K562 (cell line): Measurements from ENCODE around the gene SLC24A1. TPM values are rescaled to one million over a fixed set of nuclear protein-coding genes. Genes with fewer than 3 reads are reported as not detected.

Experiments
- ATAC-seq: fragments of 200-7000 bp; cut with Tn5 transposase; 3 replicates; pipeline ENCODE4 v1.9.1; 2020; ENCODE audit warnings: moderate library complexity
- BruUV-seq: library from RNA; stranded (reverse); fragments of 400-500 nt; replicated peaks from 2 replicates; lab custom pipeline; 2021; lab: Mats Ljungman, UMichigan
- CTCF ChIA-PET: fragments of 300-600 bp; formaldehyde crosslinking; extraction: SDS; loops from one replicate; lab custom pipeline; 2021; ENCODE audit warnings: low intra/inter-chr PET ratio; lab: Yijun Ruan, JAX
- POLR2A ChIA-PET: fragments of 300-600, 350-650 bp; sonication (Branson Sonifier 250); formaldehyde crosslinking; extraction: SDS; loops from one replicate; lab custom pipeline; 2021; ENCODE audit warnings: antibody characterized with exemption, inconsistent platforms; lab: Yijun Ruan, JAX
- DNase-seq, 4 experiments: peaks; one replicate each; pipeline versions ENCODE4 v3.0.0 to v3.0.0-alpha.2; 2011 to 2018; ENCODE audit warnings: low spot score in 3 of 4, mixed read lengths in 3 of 4; ENCODE audit errors: extremely low read depth in 1 of 4
- FAIRE-seq: peaks from 2 replicates; lab custom pipeline; 2011; peaks lifted over from hg19 to GRCh38; lab: Jason Lieb, UNC
- H2AFZ ChIP-seq: 2 replicates; pipeline ENCODE4 v1.6.0; 2011; ENCODE audit warnings: low read depth, low read length, control low read depth, inconsistent platforms
- H3K27ac ChIP-seq: fragments of 200-600 bp; 3 replicates; pipeline ENCODE4 v1.8.0; 2011; ENCODE audit warnings: low read depth, mild to moderate bottlenecking, control low read depth, inconsistent platforms, low read length, moderate library complexity, mixed read lengths; ENCODE audit errors: extremely low read depth
- H3K27me3 ChIP-seq, 2 experiments: fragments of 300-600 bp in 1 of 2; 2 replicates in 1 of 2; 3 replicates in 1 of 2; pipeline versions ENCODE4 v1.6.0 to v1.8.0; 2011; ENCODE audit warnings: inconsistent platforms in 2 of 2, low read length in 2 of 2, mild to moderate bottlenecking in 1 of 2, mixed read lengths in 1 of 2, moderate library complexity in 1 of 2; ENCODE audit not compliant: control insufficient read depth in 2 of 2, insufficient read depth in 2 of 2
- H3K36me3 ChIP-seq: fragments of 300-600 bp; 3 replicates; pipeline ENCODE4 v1.8.0; 2011; ENCODE audit warnings: mild to moderate bottlenecking, low read length, inconsistent platforms; ENCODE audit not compliant: control insufficient read depth, insufficient read depth
- H3K4me1 ChIP-seq, 2 experiments: fragments of 200-600 bp in 1 of 2; replicated peaks in 1 of 2; 2 replicates in 1 of 2; 3 replicates in 1 of 2; pipeline versions ENCODE4 v1.5.1 to v1.8.0; 2011; ENCODE audit warnings: inconsistent platforms in 2 of 2, low read length in 2 of 2, mild to moderate bottlenecking in 1 of 2, mixed read lengths in 1 of 2, moderate library complexity in 1 of 2; ENCODE audit not compliant: control insufficient read depth in 2 of 2, insufficient read depth in 2 of 2
- H3K4me2 ChIP-seq: 2 replicates; pipeline ENCODE4 v1.6.1; 2011; ENCODE audit warnings: low read length, control low read depth, inconsistent platforms, mixed read lengths; ENCODE audit not compliant: insufficient read depth
- H3K4me3 ChIP-seq: fragments of 200-600 bp; sonication (generic), shearing (Covaris generic); 2 replicates; pipeline ENCODE4 v1.5.1; 2016; ENCODE audit warnings: control low read depth, inconsistent platforms
- H3K79me2 ChIP-seq: fragments of 200-600 bp; 3 replicates; pipeline ENCODE4 v1.8.0; 2011; ENCODE audit warnings: low read length, inconsistent platforms; ENCODE audit not compliant: control insufficient read depth, insufficient read depth
- H3K9ac ChIP-seq, 2 experiments: 2 replicates each; pipeline versions ENCODE4 v1.6.0 to v1.6.1; 2011; ENCODE audit warnings: low read depth in 2 of 2, low read length in 2 of 2, control low read depth in 1 of 2, inconsistent platforms in 1 of 2, mild to moderate bottlenecking in 1 of 2, mixed read lengths in 1 of 2; ENCODE audit not compliant: insufficient read depth in 1 of 2
- H3K9me1 ChIP-seq: one replicate; pipeline ENCODE4 v1.6.0; 2011; ENCODE audit warnings: inconsistent platforms, mild to moderate bottlenecking, low read length, moderate library complexity; ENCODE audit not compliant: control insufficient read depth, insufficient read depth
- H3K9me3 ChIP-seq: replicated peaks from 2 replicates; pipeline ENCODE4 v1.5.1; 2011; ENCODE audit warnings: low read depth, low read length, inconsistent platforms; ENCODE audit not compliant: control insufficient read depth, insufficient read depth
- H4K20me1 ChIP-seq: replicated peaks from 2 replicates; pipeline ENCODE4 v1.6.1; 2011; ENCODE audit warnings: low read length, inconsistent platforms, mixed read lengths; ENCODE audit not compliant: control insufficient read depth, insufficient read depth
- ARID2 ChIP-seq: fragments of 450-650 bp; IDR thresholded peaks from 2 replicates; pipeline ENCODE4 v1.6.1; 2017; ENCODE audit warnings: antibody characterized with exemption, mild to moderate bottlenecking
- C11orf30 ChIP-seq: fragments of 450-650 bp; IDR thresholded peaks from 2 replicates; pipeline ENCODE4 v1.6.1; 2016; ENCODE audit warnings: low read depth, mild to moderate bottlenecking
- ESRRB ChIP-seq: fragments of 250-450 bp; sonication (Bioruptor Pico); IDR thresholded peaks from 2 replicates; pipeline ENCODE4 v1.5.0; 2020; ENCODE audit warnings: mild to moderate bottlenecking, moderate library complexity, borderline replicate concordance
- FOXA1 ChIP-seq: fragments of 450-650 bp; IDR thresholded peaks from 2 replicates; pipeline ENCODE4 v1.6.1; 2016; ENCODE audit warnings: mild to moderate bottlenecking, borderline replicate concordance
- FOXK1 ChIP-seq: sonication (generic); formaldehyde crosslinking; IDR thresholded peaks from 2 replicates; pipeline ENCODE4 v1.8.0; 2022; ENCODE audit warnings: missing genetic modification reagents, mild to moderate bottlenecking, borderline replicate concordance
- KAT2B ChIP-seq: IDR thresholded peaks from one replicate; pipeline ENCODE4 v1.6.1; 2012; ENCODE audit warnings: low read depth, mild to moderate bottlenecking, control low read depth, inconsistent platforms, low read length, moderate library complexity
- KLF10 ChIP-seq: fragments of 250-450 bp; sonication (Bioruptor Pico); IDR thresholded peaks from 2 replicates; pipeline ENCODE4 v1.6.1; 2021; ENCODE audit warnings: matching md5 sums
- MAFK ChIP-seq: IDR thresholded peaks from 2 replicates; pipeline ENCODE4 v1.6.1; 2011; ENCODE audit warnings: low read length, improper control_type of control experiment
- POLR2H ChIP-seq: IDR thresholded peaks from 2 replicates; pipeline ENCODE4 v1.6.1; 2016; ENCODE audit warnings: missing genetic modification characterization, low read depth, mild to moderate bottlenecking, control low read depth, missing compliant biosample characterization, moderate library complexity
- ZNF586 ChIP-seq: fragments of 450-650 bp; formaldehyde crosslinking; conservative IDR thresholded peaks from 2 replicates; pipeline ENCODE4 v1.4.0; 2020; ENCODE audit warnings: mild to moderate bottlenecking, moderate library complexity
- WGBS: fragments of 100-300 bp; shearing (Covaris generic); methylation state at CpG from one replicate; pipeline ENCODE4 v1.1.6; 2016; ENCODE audit warnings: low coverage, mixed read lengths; ENCODE audit not compliant: insufficient coverage; ENCODE audit errors: missing lambda C conversion rate; 5-methylcytosine and 5-hydroxymethylcytosine counted together
- in situ Hi-C: fragments of 300-500 bp; cut with MboI; formaldehyde crosslinking; loops from 4 replicates; pipeline ENCODE4 v1.15.0; 2018; ENCODE audit warnings: inconsistent platforms, mixed read lengths
- intact Hi-C: fragments of 100-400 bp; cut with micrococcal nuclease; formaldehyde crosslinking; loops from 2 replicates; pipeline ENCODE4 v1.14.2; 2022
- polyA plus RNA-seq, 8 experiments: library from polyadenylated mRNA; depleted of rRNA in 4 of 8; stranded (reverse) in 5 of 8; unstranded in 3 of 8; fragments of >200 nt; fragmentation: Nextera tagmentation in 2 of 8; fragmentation: Illumina TruSeq in 1 of 8; extraction: Ambion mirVana in 2 of 8; extraction: Trizol in 1 of 8; gene quantifications; 2 replicates each; pipeline versions ENCODE4 v1.2.1 to v1.2.3, GENCODE V29; 2011 to 2014; ENCODE audit warnings: inconsistent platforms in 1 of 8, missing spikeins in 1 of 8
- total RNA-seq, 7 experiments: library from RNA; depleted of rRNA in 6 of 7; stranded (reverse); fragments of >200 nt in 6 of 7; fragmentation: Illumina TruSeq in 2 of 7; extraction: Trizol in 2 of 7; gene quantifications; 2 replicates each; pipeline versions ENCODE4 v1.2.1 to v1.2.3, GENCODE V29; 2011 to 2021; ENCODE audit warnings: low replicate concordance in 1 of 7
- TF ChIP-seq, protein P1 (sequence below): sonication (generic); formaldehyde crosslinking; IDR thresholded peaks from 2 replicates; pipeline ENCODE4 v1.8.1; 2022; ENCODE audit warnings: missing genetic modification reagents
- TF ChIP-seq, protein P2 (sequence below): fragments of 450-650 bp; formaldehyde crosslinking; IDR thresholded peaks from 2 replicates; pipeline ENCODE4 v1.4.0; 2020; ENCODE audit warnings: mild to moderate bottlenecking, moderate library complexity
- TF ChIP-seq, protein P3 (sequence below): IDR thresholded peaks from 2 replicates; pipeline ENCODE4 v1.6.1; 2016; ENCODE audit warnings: missing genetic modification characterization, missing compliant biosample characterization
- TF ChIP-seq, protein P4 (sequence below): fragments of 450-650 bp; IDR thresholded peaks from 2 replicates; pipeline ENCODE4 v1.6.1; 2014; ENCODE audit warnings: low read depth, mild to moderate bottlenecking, moderate library complexity, borderline replicate concordance
- TF ChIP-seq, protein P5 (sequence below): fragments of 250-450 bp; sonication (Bioruptor Pico); IDR thresholded peaks from 2 replicates; pipeline ENCODE4 v1.4.0; 2020; ENCODE audit warnings: mild to moderate bottlenecking, moderate library complexity, borderline replicate concordance

The SLC24A1 gene
- total and polyA plus RNA-seq, 9 of the 15 experiments (the other 6 are each of a cell fraction or from before 2014, with no cell fraction given), result 3.1 to 8.2 (median 5.5) TPM

DNA sequence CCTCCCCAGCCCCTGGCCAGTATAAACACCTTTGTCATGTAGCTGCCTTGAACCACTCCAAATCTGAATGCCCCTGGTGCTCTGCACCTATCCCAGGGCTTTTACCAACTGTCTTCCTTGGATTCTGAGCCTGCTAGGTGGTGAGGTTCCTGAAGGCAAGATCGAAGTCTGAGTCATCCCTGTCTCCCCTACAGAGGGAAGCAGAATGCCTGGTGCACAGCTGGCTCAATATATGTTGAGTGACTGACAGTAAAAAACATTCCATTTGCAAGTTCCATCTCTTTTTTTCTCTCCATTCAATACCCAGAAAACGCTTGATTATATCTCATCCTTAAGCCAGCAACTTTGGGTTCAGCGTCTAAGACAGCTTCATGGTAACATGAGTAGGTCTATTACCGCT is 24.7 kb downstream of the SLC24A1 start:
- BruUV-seq, result no TSS peak
- no peaks in the 10 kb centered on the region for H3K27me3 ChIP-seq
- H3K9me3 ChIP-seq, result no peaks in the 10 kb centered on the region
- no peaks in the 10 kb centered on the region for H3K36me3 ChIP-seq
- H3K79me2 ChIP-seq, result no peaks in the 10 kb centered on the region
- H3K4me2 ChIP-seq, result no peak overlapping the region
- WGBS, result 56% methylated on average over 4 of the region's 4 CpGs
- H2AFZ ChIP-seq, result no peak overlapping the region
- ChIA-PET POLR2A (no interaction called here), CTCF (no interaction called here)
- H3K4me3 ChIP-seq, result no peak overlapping the region
- no peak overlapping the region for H3K9ac ChIP-seq
- no peak overlapping the region for H3K27ac ChIP-seq
- no peaks in the 10 kb centered on the region for H4K20me1 ChIP-seq
- no peaks in the 10 kb centered on the region for H3K4me1 ChIP-seq
- no peak for DNase-seq
- intact Hi-C loops, result no loop called here
- no peak for ATAC-seq
- FAIRE-seq, result no peak
- H3K9me1 ChIP-seq, result no peaks in the 10 kb centered on the region
- in situ Hi-C loops, result loop anchor here (25.0 kb wide), 1 partner anchor 216 kb away; the partner anchor contains the start of gene RAB11A
- TF ChIP-seq, protein P1, sequence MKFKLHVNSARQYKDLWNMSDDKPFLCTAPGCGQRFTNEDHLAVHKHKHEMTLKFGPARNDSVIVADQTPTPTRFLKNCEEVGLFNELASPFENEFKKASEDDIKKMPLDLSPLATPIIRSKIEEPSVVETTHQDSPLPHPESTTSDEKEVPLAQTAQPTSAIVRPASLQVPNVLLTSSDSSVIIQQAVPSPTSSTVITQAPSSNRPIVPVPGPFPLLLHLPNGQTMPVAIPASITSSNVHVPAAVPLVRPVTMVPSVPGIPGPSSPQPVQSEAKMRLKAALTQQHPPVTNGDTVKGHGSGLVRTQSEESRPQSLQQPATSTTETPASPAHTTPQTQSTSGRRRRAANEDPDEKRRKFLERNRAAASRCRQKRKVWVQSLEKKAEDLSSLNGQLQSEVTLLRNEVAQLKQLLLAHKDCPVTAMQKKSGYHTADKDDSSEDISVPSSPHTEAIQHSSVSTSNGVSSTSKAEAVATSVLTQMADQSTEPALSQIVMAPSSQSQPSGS (CRISPR knock-in tag), result no peak
- TF ChIP-seq C11orf30 (no peak), MAFK (no peak), ARID2 (no peak), FOXK1 (CRISPR knock-in tag) (no peak), ZNF586 (CRISPR knock-in tag) (no peak), KAT2B (no peak), ESRRB (no peak), KLF10 (CRISPR knock-in tag) (no peak), FOXA1 (no peak), POLR2H (tag) (no peak)
- TF ChIP-seq, protein P2, sequence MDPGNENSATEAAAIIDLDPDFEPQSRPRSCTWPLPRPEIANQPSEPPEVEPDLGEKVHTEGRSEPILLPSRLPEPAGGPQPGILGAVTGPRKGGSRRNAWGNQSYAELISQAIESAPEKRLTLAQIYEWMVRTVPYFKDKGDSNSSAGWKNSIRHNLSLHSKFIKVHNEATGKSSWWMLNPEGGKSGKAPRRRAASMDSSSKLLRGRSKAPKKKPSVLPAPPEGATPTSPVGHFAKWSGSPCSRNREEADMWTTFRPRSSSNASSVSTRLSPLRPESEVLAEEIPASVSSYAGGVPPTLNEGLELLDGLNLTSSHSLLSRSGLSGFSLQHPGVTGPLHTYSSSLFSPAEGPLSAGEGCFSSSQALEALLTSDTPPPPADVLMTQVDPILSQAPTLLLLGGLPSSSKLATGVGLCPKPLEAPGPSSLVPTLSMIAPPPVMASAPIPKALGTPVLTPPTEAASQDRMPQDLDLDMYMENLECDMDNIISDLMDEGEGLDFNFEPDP (CRISPR knock-in tag), result no peak
- TF ChIP-seq, protein P3, sequence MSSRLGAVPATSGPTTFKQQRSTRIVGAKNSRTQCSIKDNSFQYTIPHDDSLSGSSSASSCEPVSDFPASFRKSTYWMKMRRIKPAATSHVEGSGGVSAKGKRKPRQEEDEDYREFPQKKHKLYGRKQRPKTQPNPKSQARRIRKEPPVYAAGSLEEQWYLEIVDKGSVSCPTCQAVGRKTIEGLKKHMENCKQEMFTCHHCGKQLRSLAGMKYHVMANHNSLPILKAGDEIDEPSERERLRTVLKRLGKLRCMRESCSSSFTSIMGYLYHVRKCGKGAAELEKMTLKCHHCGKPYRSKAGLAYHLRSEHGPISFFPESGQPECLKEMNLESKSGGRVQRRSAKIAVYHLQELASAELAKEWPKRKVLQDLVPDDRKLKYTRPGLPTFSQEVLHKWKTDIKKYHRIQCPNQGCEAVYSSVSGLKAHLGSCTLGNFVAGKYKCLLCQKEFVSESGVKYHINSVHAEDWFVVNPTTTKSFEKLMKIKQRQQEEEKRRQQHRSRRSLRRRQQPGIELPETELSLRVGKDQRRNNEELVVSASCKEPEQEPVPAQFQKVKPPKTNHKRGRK (tag), result no peak
- TF ChIP-seq, protein P4, sequence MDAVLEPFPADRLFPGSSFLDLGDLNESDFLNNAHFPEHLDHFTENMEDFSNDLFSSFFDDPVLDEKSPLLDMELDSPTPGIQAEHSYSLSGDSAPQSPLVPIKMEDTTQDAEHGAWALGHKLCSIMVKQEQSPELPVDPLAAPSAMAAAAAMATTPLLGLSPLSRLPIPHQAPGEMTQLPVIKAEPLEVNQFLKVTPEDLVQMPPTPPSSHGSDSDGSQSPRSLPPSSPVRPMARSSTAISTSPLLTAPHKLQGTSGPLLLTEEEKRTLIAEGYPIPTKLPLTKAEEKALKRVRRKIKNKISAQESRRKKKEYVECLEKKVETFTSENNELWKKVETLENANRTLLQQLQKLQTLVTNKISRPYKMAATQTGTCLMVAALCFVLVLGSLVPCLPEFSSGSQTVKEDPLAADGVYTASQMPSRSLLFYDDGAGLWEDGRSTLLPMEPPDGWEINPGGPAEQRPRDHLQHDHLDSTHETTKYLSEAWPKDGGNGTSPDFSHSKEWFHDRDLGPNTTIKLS, result no peak
- TF ChIP-seq, protein P5, sequence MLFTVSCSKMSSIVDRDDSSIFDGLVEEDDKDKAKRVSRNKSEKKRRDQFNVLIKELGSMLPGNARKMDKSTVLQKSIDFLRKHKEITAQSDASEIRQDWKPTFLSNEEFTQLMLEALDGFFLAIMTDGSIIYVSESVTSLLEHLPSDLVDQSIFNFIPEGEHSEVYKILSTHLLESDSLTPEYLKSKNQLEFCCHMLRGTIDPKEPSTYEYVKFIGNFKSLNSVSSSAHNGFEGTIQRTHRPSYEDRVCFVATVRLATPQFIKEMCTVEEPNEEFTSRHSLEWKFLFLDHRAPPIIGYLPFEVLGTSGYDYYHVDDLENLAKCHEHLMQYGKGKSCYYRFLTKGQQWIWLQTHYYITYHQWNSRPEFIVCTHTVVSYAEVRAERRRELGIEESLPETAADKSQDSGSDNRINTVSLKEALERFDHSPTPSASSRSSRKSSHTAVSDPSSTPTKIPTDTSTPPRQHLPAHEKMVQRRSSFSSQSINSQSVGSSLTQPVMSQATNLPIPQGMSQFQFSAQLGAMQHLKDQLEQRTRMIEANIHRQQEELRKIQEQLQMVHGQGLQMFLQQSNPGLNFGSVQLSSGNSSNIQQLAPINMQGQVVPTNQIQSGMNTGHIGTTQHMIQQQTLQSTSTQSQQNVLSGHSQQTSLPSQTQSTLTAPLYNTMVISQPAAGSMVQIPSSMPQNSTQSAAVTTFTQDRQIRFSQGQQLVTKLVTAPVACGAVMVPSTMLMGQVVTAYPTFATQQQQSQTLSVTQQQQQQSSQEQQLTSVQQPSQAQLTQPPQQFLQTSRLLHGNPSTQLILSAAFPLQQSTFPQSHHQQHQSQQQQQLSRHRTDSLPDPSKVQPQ (CRISPR knock-in tag), result no peak
